CD4-positive, alpha-beta T cell (primary cell): Measurements from ENCODE around the gene TPRG1L. TPM values are rescaled to one million over a fixed set of nuclear protein-coding genes. Genes with fewer than 3 reads are reported as not detected.

Source experiments
- ATAC-seq: fragments of 200-7000 bp; cut with Tn5 transposase; one replicate; pipeline ENCODE4 v1.10.0; 2022; ENCODE audit warnings: mild to moderate bottlenecking; ENCODE audit not compliant: poor library complexity
- CTCF ChIA-PET: fragments of 350-600 bp; sonication (Branson Sonifier 250); formaldehyde crosslinking; loops from one replicate; lab custom pipeline; 2021; ENCODE audit warnings: antibody characterized with exemption, inconsistent platforms; lab: Charles Lee
- POLR2A ChIA-PET: fragments of 350-600 bp; sonication (Branson Sonifier 250); formaldehyde crosslinking; loops from one replicate; lab custom pipeline; 2021; ENCODE audit warnings: antibody characterized with exemption, inconsistent platforms; lab: Charles Lee
- DNase-seq, 14 experiments: peaks; one replicate each; pipeline ENCODE4 v3.0.0-alpha.2; 2013 to 2020; ENCODE audit warnings: mixed read lengths in 2 of 14
- H3K27ac ChIP-seq, 2 donors: one replicate each; pipeline versions ENCODE4 v1.5.1 to v1.7.0; 2013; ENCODE audit warnings: low read length in 2 of 2, low read depth in 1 of 2, mild to moderate bottlenecking in 1 of 2
- H3K27me3 ChIP-seq, 2 experiments: 1 replicate in 1 of 2; 2 replicates in 1 of 2; pipeline versions ENCODE4 v1.6.1 to v1.7.0; 2013; ENCODE audit warnings: low read length in 2 of 2, control low read depth in 1 of 2, mild to moderate bottlenecking in 1 of 2, moderate library complexity in 1 of 2; ENCODE audit not compliant: insufficient read depth in 2 of 2, control insufficient read depth in 1 of 2
- H3K36me3 ChIP-seq: one replicate; pipeline ENCODE4 v1.6.1; 2013; ENCODE audit warnings: low read length, control low read depth; ENCODE audit not compliant: insufficient read depth
- H3K4me1 ChIP-seq: one replicate; pipeline ENCODE4 v1.6.1; 2013; ENCODE audit warnings: low read length, control low read depth; ENCODE audit not compliant: insufficient read depth
- H3K4me3 ChIP-seq: one replicate; pipeline ENCODE4 v1.5.1; 2013; ENCODE audit warnings: mild to moderate bottlenecking, low read length, moderate library complexity
- H3K9me3 ChIP-seq, 2 experiments: 1 replicate in 1 of 2; 2 replicates in 1 of 2; pipeline versions ENCODE4 v1.6.1 to v1.7.0; 2013; ENCODE audit warnings: low read length in 2 of 2, mild to moderate bottlenecking in 2 of 2, control low read depth in 1 of 2, moderate library complexity in 1 of 2; ENCODE audit not compliant: control insufficient read depth in 1 of 2, insufficient read depth in 1 of 2
- H3K27ac Mint-ChIP-seq: one replicate; pipeline ENCODE4 v1.8.0; 2020; ENCODE audit warnings: mixed read lengths
- H3K27me3 Mint-ChIP-seq: one replicate; pipeline ENCODE4 v1.8.0; 2021; ENCODE audit warnings: mixed read lengths
- H3K36me3 Mint-ChIP-seq: one replicate; pipeline ENCODE4 v1.8.0; 2021; ENCODE audit warnings: low read depth, mixed read lengths
- H3K4me1 Mint-ChIP-seq: one replicate; pipeline ENCODE4 v1.8.0; 2021; ENCODE audit warnings: low read depth, mixed read lengths
- H3K4me3 Mint-ChIP-seq: one replicate; pipeline ENCODE4 v1.8.0; 2020; ENCODE audit warnings: mild to moderate bottlenecking, mixed read lengths
- H3K9me3 Mint-ChIP-seq: one replicate; pipeline ENCODE4 v1.8.0; 2020; ENCODE audit warnings: mixed read lengths
- CTCF ChIP-seq: fragments of 200-600 bp; IDR thresholded peaks from one replicate; pipeline ENCODE4 v1.8.0; 2022; ENCODE audit warnings: antibody characterized with exemption, mild to moderate bottlenecking
- intact Hi-C, 2 experiments: fragments of 100-400 bp; cut with DNase I in 1 of 2; cut with micrococcal nuclease in 1 of 2; formaldehyde crosslinking; loops; one replicate each; pipeline versions ENCODE4 v1.15.1 to v1.9.0; 2023 to 2025; cut with DNase I, micrococcal nuclease
- total RNA-seq, 174 experiments: library from RNA in 2 of 174; stranded (reverse) in 2 of 174; gene quantifications; one replicate each; pipeline ENCODE4 v1.2.3 and lab custom pipeline; 2021 to 2026

The TPRG1L gene
- total RNA-seq, 2 experiments from 2014 or later: 46.5 to 48.3 TPM

GRCh38 chr1:3585940-3586568, 38.8 kb upstream of the TPRG1L start:
- DNase-seq: no peak

GRCh38 chr1:3586986-3587759, 37.6 kb upstream of the TPRG1L start:
- Histone ChIP-seq H3K27me3 (no peaks in the 10 kb centered on the region), H3K36me3 (no peaks in the 10 kb centered on the region), H3K4me1 (no peaks in the 10 kb centered on the region), H3K9me3 (peaks cover 0 to 3% of the 10 kb centered on the region in 2 experiments), H3K4me3 (no peak overlapping the region), H3K27ac (no peak overlapping the region)
- intact Hi-C loops: loop anchor here in 1 of 2 experiments (5.0 kb wide), 1 partner anchor 35 kb away; no protein-coding TSS in a partner anchor
- no peaks in the 10 kb centered on the region for H3K9me3 Mint-ChIP-seq
- POLR2A ChIA-PET: no interaction called here
- DNase-seq: no peak
- CTCF ChIA-PET: no interaction called here
- no peak overlapping the region for H3K4me3 Mint-ChIP-seq
- TF ChIP-seq CTCF: no peak
- no peak overlapping the region for H3K27ac Mint-ChIP-seq
- H3K4me1 Mint-ChIP-seq: no peaks in the 10 kb centered on the region
- no peaks in the 10 kb centered on the region for H3K27me3 Mint-ChIP-seq
- ATAC-seq: no peak
- H3K36me3 Mint-ChIP-seq: no peaks in the 10 kb centered on the region

More at GRCh38 chr1:3585940-3586568, 38.8 kb upstream of the TPRG1L start:
- Histone ChIP-seq H3K36me3 (no peaks in the 10 kb centered on the region), H3K27ac (no peak overlapping the region), H3K4me3 (no peak overlapping the region), H3K27me3 (no peaks in the 10 kb centered on the region), H3K4me1 (no peaks in the 10 kb centered on the region), H3K9me3 (peaks cover 0 to 3% of the 10 kb centered on the region in 2 experiments)
- POLR2A ChIA-PET: no interaction called here
- Mint-ChIP-seq H3K4me1 (no peaks in the 10 kb centered on the region), H3K27ac (no peak overlapping the region), H3K9me3 (no peaks in the 10 kb centered on the region), H3K36me3 (no peaks in the 10 kb centered on the region), H3K27me3 (no peaks in the 10 kb centered on the region), H3K4me3 (no peak overlapping the region)
- CTCF ChIA-PET: no interaction called here
- intact Hi-C loops: loop anchor here in 1 of 2 experiments (5.0 kb wide), 1 partner anchor 34 kb away; no protein-coding TSS in a partner anchor
- no peak for TF ChIP-seq CTCF
- ATAC-seq: no peak

- DNase-seq (no peak), ATAC-seq (no peak)
- H3K27ac Mint-ChIP-seq: no peak overlapping the region
- no peaks in the 10 kb centered on the region for H3K36me3 ChIP-seq
- no peaks in the 10 kb centered on the region for H3K27me3 ChIP-seq
- POLR2A ChIA-PET: no interaction called here
- no peaks in the 10 kb centered on the region for H3K4me1 Mint-ChIP-seq
- no peak overlapping the region for H3K27ac ChIP-seq
- TF ChIP-seq CTCF: no peak
- H3K4me3 ChIP-seq: no peak overlapping the region
- H3K27me3 Mint-ChIP-seq: no peaks in the 10 kb centered on the region
- CTCF ChIA-PET: interaction anchor here (0.7 kb wide), 1 partner anchor 30 kb away, joined by 3 read pairs; no protein-coding TSS in a partner anchor
- H3K9me3 Mint-ChIP-seq: no peaks in the 10 kb centered on the region
- H3K36me3 Mint-ChIP-seq: no peaks in the 10 kb centered on the region
- H3K4me1 ChIP-seq: no peaks in the 10 kb centered on the region
- H3K4me3 Mint-ChIP-seq: no peak overlapping the region
- intact Hi-C loops: loop anchor here in 1 of 2 experiments (5.0 kb wide), 1 partner anchor 36 kb away; no protein-coding TSS in a partner anchor
- H3K9me3 ChIP-seq: peaks cover 0 to 3% of the 10 kb centered on the region in 2 experiments
These were observed 36.4 kb upstream of the TPRG1L start for GRCh38 chr1:3588395-3588794.
